SK-N-MC (cell line): ENCODE measurements around the gene GYPB.
"Not testable (repeated sequence)": the region's sequence is repeated elsewhere in the genome, so short reads cannot be mapped to it uniquely, and the experiment has no call there.

Experiments used
- EZH2 ChIP-seq: fragments of 200-600 bp; sonication (generic); IDR thresholded peaks from one replicate; pipeline ENCODE4 v1.6.1; 2017; ENCODE audit warnings: antibody characterized with exemption
- FOXP2 ChIP-seq: optimal IDR thresholded peaks from 2 replicates; pipeline ENCODE3; 2011; ENCODE audit warnings: mild to moderate bottlenecking, moderate library complexity; ENCODE audit not compliant: insufficient read depth; ENCODE audit errors: extremely low read length, control extremely low read depth
- POLR2AphosphoS5 ChIP-seq: IDR thresholded peaks from 2 replicates; pipeline ENCODE4 v1.6.1; 2012; ENCODE audit warnings: mild to moderate bottlenecking, low read depth, low read length, borderline replicate concordance

- not testable (repeated sequence) for TF ChIP-seq POLR2AphosphoS5, EZH2, FOXP2
Observed at GRCh38 chr4:143980776-143981175, 38.4 kb downstream of the GYPB start.
